ENCODE measurements around the gene UNC45A.
"Not testable (repeated sequence)": the region's sequence is repeated elsewhere in the genome, so short reads cannot be mapped to it uniquely, and the experiment has no call there.

UNC45A gene

GRCh38 chr15:90907838-90908507, 27.1 kb upstream of the UNC45A start:
- Histone ChIP-seq H3K27ac (ENCODE audit: low read length, poor library complexity, severe bottlenecking) (no peak overlapping the region), H3K4me1 (ENCODE audit: control insufficient read depth, insufficient read depth, low read depth, low read length) (peaks cover 8% of the 10 kb centered on the region), H2BK120ac (ENCODE audit: low read depth, low read length) (no peak overlapping the region), H3K23ac (ENCODE audit: low read length in 2 of 2) (no peak overlapping the region), H2AK5ac (ENCODE audit: low read length, severe bottlenecking) (no peak overlapping the region), H3K79me1 (replicated peaks; ENCODE audit: low read length, poor library complexity, severe bottlenecking) (peaks cover 7% of the 10 kb centered on the region), H3K14ac (ENCODE audit: low read length in 2 of 2) (no peak overlapping the region), H3K9ac (ENCODE audit: low read length) (peak overlapping the region; percentile 45), H3K27me3 (ENCODE audit: control insufficient read depth in 1 of 2, insufficient read depth in 1 of 2, low read length in 2 of 2) (no peaks in the 10 kb centered on the region), H3K4me2 (ENCODE audit: low read length, poor library complexity, severe bottlenecking) (no peak overlapping the region), H2AFZ (ENCODE audit: low read depth, low read length) (no peak overlapping the region), H3K9me3 (ENCODE audit: control insufficient read depth, low read length) (no peaks in the 10 kb centered on the region), H4K8ac (ENCODE audit: low read length) (no peak overlapping the region), H3K18ac (ENCODE audit: low read depth in 1 of 2, low read length in 2 of 2) (no peak overlapping the region), H3K4me3 (ENCODE audit: insufficient read depth in 1 of 2, low read depth in 1 of 2, low read length in 2 of 2) (no peak overlapping the region), H2BK12ac (ENCODE audit: low read length in 2 of 2) (no peak overlapping the region), H2BK15ac (ENCODE audit: low read depth, poor library complexity, severe bottlenecking) (no peak overlapping the region), H4K91ac (ENCODE audit: low read length) (no peak overlapping the region), H2BK5ac (ENCODE audit: low read depth, low read length, poor library complexity, severe bottlenecking) (no peak overlapping the region), H3K4ac (ENCODE audit: low read depth in 1 of 2, low read length in 2 of 2) (no peak overlapping the region), H3K36me3 (ENCODE audit: control insufficient read depth in 1 of 2, insufficient read depth in 2 of 2, low read depth in 1 of 2, low read length in 2 of 2) (peaks cover 63 to 69% of the 10 kb centered on the region in 2 experiments)
- no peak for DNase-seq
- WGBS, result 92% methylated on average over 9 of the region's 9 CpGs

DNA sequence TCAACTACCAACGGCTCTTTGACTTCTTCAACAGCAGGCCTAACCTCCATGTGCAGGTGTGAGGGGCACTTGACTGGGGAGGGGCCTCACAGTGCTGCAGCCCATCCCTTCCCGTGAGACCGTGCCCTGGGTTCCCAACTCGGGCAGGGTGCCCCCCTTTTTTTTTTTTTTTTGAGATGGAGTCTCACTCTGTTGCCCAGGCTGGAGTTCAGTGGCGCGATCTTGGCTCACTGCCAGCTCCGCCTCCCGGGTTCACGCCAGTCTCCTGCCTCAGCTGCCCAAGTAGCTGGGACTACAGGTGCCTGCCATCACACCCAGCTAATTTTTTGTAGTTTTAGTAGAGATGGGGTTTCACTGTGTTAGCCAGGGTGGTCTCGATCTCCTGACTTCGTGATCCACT, 25.6 kb upstream of the UNC45A start:
- H3K9ac ChIP-seq (ENCODE audit: low read length); H3K9me3 ChIP-seq (ENCODE audit: control insufficient read depth, low read length); H3K79me1 ChIP-seq (replicated peaks; ENCODE audit: low read length, poor library complexity, severe bottlenecking); DNase-seq; H3K23ac ChIP-seq (ENCODE audit: low read length in 2 of 2); H2BK12ac ChIP-seq (ENCODE audit: low read length in 2 of 2); H3K4ac ChIP-seq (ENCODE audit: low read depth in 1 of 2, low read length in 2 of 2); H4K91ac ChIP-seq (ENCODE audit: low read length); H3K14ac ChIP-seq (ENCODE audit: low read length in 2 of 2); H2BK5ac ChIP-seq (ENCODE audit: low read depth, low read length, poor library complexity, severe bottlenecking); H3K4me2 ChIP-seq (ENCODE audit: low read length, poor library complexity, severe bottlenecking); H4K8ac ChIP-seq (ENCODE audit: low read length); H3K4me3 ChIP-seq (ENCODE audit: insufficient read depth in 1 of 2, low read depth in 1 of 2, low read length in 2 of 2); H3K27me3 ChIP-seq (ENCODE audit: control insufficient read depth in 1 of 2, insufficient read depth in 1 of 2, low read length in 2 of 2); H2AK5ac ChIP-seq (ENCODE audit: low read length, severe bottlenecking); H2BK120ac ChIP-seq (ENCODE audit: low read depth, low read length); H3K27ac ChIP-seq (ENCODE audit: low read length, poor library complexity, severe bottlenecking); H3K4me1 ChIP-seq (ENCODE audit: control insufficient read depth, insufficient read depth, low read depth, low read length); H2AFZ ChIP-seq (ENCODE audit: low read depth, low read length); H2BK15ac ChIP-seq (ENCODE audit: low read depth, poor library complexity, severe bottlenecking); H3K18ac ChIP-seq (ENCODE audit: low read depth in 1 of 2, low read length in 2 of 2): not testable (repeated sequence)
- 96% methylated on average over 9 of the region's 11 CpGs for WGBS
- peaks cover 77 to 79% of the 10 kb centered on the region in 2 experiments for H3K36me3 ChIP-seq (ENCODE audit: control insufficient read depth in 1 of 2, insufficient read depth in 2 of 2, low read depth in 1 of 2, low read length in 2 of 2)

GRCh38 chr15:90909976-90910375, 25.1 kb upstream of the UNC45A start:
- H2BK5ac ChIP-seq (ENCODE audit: low read depth, low read length, poor library complexity, severe bottlenecking), result no peak overlapping the region
- peaks cover 3% of the 10 kb centered on the region for H3K4me1 ChIP-seq (ENCODE audit: control insufficient read depth, insufficient read depth, low read depth, low read length)
- no peak overlapping the region for H2BK12ac ChIP-seq (ENCODE audit: low read length in 2 of 2)
- no peak overlapping the region for H2AK5ac ChIP-seq (ENCODE audit: low read length, severe bottlenecking)
- H3K79me1 ChIP-seq (replicated peaks; ENCODE audit: low read length, poor library complexity, severe bottlenecking), result peaks cover 5% of the 10 kb centered on the region
- H3K27me3 ChIP-seq (ENCODE audit: control insufficient read depth in 1 of 2, insufficient read depth in 1 of 2, low read length in 2 of 2), result no peaks in the 10 kb centered on the region
- H3K4me3 ChIP-seq (ENCODE audit: insufficient read depth in 1 of 2, low read depth in 1 of 2, low read length in 2 of 2), result no peak overlapping the region
- H2BK15ac ChIP-seq (ENCODE audit: low read depth, poor library complexity, severe bottlenecking), result no peak overlapping the region
- H2BK120ac ChIP-seq (ENCODE audit: low read depth, low read length), result no peak overlapping the region
- no peaks in the 10 kb centered on the region for H3K9me3 ChIP-seq (ENCODE audit: control insufficient read depth, low read length)
- no peak overlapping the region for H3K14ac ChIP-seq (ENCODE audit: low read length in 2 of 2)
- no peak overlapping the region for H4K8ac ChIP-seq (ENCODE audit: low read length)
- H3K36me3 ChIP-seq (ENCODE audit: control insufficient read depth in 1 of 2, insufficient read depth in 2 of 2, low read depth in 1 of 2, low read length in 2 of 2), result peaks cover 79% of the 10 kb centered on the region in 2 experiments
- H3K18ac ChIP-seq (ENCODE audit: low read depth in 1 of 2, low read length in 2 of 2), result no peak overlapping the region
- no peak overlapping the region for H3K4me2 ChIP-seq (ENCODE audit: low read length, poor library complexity, severe bottlenecking)
- no peak overlapping the region for H3K9ac ChIP-seq (ENCODE audit: low read length)
- no peak overlapping the region for H3K27ac ChIP-seq (ENCODE audit: low read length, poor library complexity, severe bottlenecking)
- DNase-seq, result no peak
- no peak overlapping the region for H2AFZ ChIP-seq (ENCODE audit: low read depth, low read length)
- WGBS, result 98% methylated on average over 8 of the region's 8 CpGs
- H4K91ac ChIP-seq (ENCODE audit: low read length), result no peak overlapping the region
- no peak overlapping the region for H3K4ac ChIP-seq (ENCODE audit: low read depth in 1 of 2, low read length in 2 of 2)
- no peak overlapping the region for H3K23ac ChIP-seq (ENCODE audit: low read length in 2 of 2)

- peaks cover 72 to 79% of the 10 kb centered on the region in 2 experiments for H3K36me3 ChIP-seq (ENCODE audit: control insufficient read depth in 1 of 2, insufficient read depth in 2 of 2, low read depth in 1 of 2, low read length in 2 of 2)
- H2BK5ac ChIP-seq (ENCODE audit: low read depth, low read length, poor library complexity, severe bottlenecking), result no peak overlapping the region
- WGBS, result 97% methylated on average over 24 of the region's 24 CpGs
Measured at GRCh38 chr15:90910441-90911301, 24.4 kb upstream of the UNC45A start.

More at GRCh38 chr15:90910441-90911301, 24.4 kb upstream of the UNC45A start:
- no peak overlapping the region for H2BK12ac ChIP-seq (ENCODE audit: low read length in 2 of 2)
- H3K14ac ChIP-seq (ENCODE audit: low read length in 2 of 2), result no peak overlapping the region
- no peak overlapping the region for H4K91ac ChIP-seq (ENCODE audit: low read length)
- DNase-seq, result no peak
- no peak overlapping the region for H3K4me2 ChIP-seq (ENCODE audit: low read length, poor library complexity, severe bottlenecking)
- H3K27ac ChIP-seq (ENCODE audit: low read length, poor library complexity, severe bottlenecking), result no peak overlapping the region
- no peak overlapping the region for H3K4ac ChIP-seq (ENCODE audit: low read depth in 1 of 2, low read length in 2 of 2)
- H3K4me3 ChIP-seq (ENCODE audit: insufficient read depth in 1 of 2, low read depth in 1 of 2, low read length in 2 of 2), result no peak overlapping the region
- no peaks in the 10 kb centered on the region for H3K79me1 ChIP-seq (replicated peaks; ENCODE audit: low read length, poor library complexity, severe bottlenecking)
- H2AFZ ChIP-seq (ENCODE audit: low read depth, low read length), result no peak overlapping the region
- no peaks in the 10 kb centered on the region for H3K9me3 ChIP-seq (ENCODE audit: control insufficient read depth, low read length)
- H3K4me1 ChIP-seq (ENCODE audit: control insufficient read depth, insufficient read depth, low read depth, low read length), result peaks cover 9% of the 10 kb centered on the region
- H2BK15ac ChIP-seq (ENCODE audit: low read depth, poor library complexity, severe bottlenecking), result no peak overlapping the region
- no peak overlapping the region for H3K9ac ChIP-seq (ENCODE audit: low read length)
- H3K23ac ChIP-seq (ENCODE audit: low read length in 2 of 2), result no peak overlapping the region
- no peak overlapping the region for H2BK120ac ChIP-seq (ENCODE audit: low read depth, low read length)
- H2AK5ac ChIP-seq (ENCODE audit: low read length, severe bottlenecking), result no peak overlapping the region
- no peak overlapping the region for H3K18ac ChIP-seq (ENCODE audit: low read depth in 1 of 2, low read length in 2 of 2)
- no peaks in the 10 kb centered on the region for H3K27me3 ChIP-seq (ENCODE audit: control insufficient read depth in 1 of 2, insufficient read depth in 1 of 2, low read length in 2 of 2)
- H4K8ac ChIP-seq (ENCODE audit: low read length), result no peak overlapping the region
